Stimulated activated CD8-positive, alpha-beta memory T cell treated with anti-CD3 and anti-CD28 coated beads, Interleukin-15, amount 100 ng/mL, for 1 hour (primary cell): Measurements from ENCODE around the gene NRCAM.

ENCODE experiments used
- DNase-seq: peaks from one replicate; pipeline ENCODE4 v3.0.0-alpha.2; 2020; ENCODE audit warnings: low read depth

NRCAM gene

GRCh38 chr7:108459922-108460551 lies 3.8 kb upstream of the NRCAM start:
- no peak for DNase-seq

DNA sequence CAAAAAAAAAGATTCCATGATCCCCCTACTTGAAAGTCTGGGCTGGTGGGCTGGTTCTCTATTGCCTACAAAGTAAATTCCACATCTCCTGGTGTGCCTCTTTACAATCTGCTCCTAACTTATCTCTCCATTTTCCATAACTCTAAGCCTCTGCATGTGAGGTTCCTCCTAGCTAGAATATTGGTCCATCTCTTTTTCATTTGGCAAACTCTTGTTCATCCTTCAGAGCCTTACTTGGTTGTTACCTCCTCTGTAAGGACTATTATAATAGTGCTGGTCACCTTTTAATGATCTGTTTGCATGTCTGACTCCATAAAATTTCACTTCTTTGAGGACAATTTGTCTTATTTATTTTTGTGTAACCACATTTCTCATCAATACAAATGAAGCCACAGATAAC lies 1.6 kb upstream of the NRCAM start:
- no peak for DNase-seq

- DNase-seq = no peak
These were observed 757 bp upstream of the NRCAM start for GRCh38 chr7:108456845-108457540.

DNA sequence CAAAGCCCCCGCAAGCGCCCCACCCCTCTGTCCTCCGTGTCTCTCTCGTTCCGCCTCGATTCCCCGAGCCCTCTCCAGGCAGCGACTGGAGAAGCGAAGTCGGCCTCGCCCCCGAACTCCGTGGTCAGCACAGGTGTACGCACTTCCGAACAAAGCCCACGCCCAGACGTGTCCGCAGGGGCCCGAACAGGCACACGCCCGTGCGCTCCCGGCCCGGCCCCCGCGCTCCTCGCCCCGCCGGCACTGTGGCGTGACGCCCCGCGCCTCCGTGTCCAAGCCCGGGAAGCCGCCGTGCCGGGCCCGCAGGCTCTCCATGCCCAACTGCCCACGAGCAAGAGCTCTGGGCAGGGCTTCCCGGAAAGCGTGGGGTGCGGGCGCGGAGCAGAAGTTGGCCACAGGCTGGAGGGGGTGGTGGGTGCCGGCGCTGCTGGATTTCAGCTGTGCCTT lies 662 bp downstream of the NRCAM start:
- no peak for DNase-seq

GRCh38 chr7:108454674-108455550 lies 1.3 kb downstream of the NRCAM start:
- DNase-seq = no peak

- no peak for DNase-seq
These were observed 1.9 kb downstream of the NRCAM start for GRCh38 chr7:108454317-108454673.

DNA sequence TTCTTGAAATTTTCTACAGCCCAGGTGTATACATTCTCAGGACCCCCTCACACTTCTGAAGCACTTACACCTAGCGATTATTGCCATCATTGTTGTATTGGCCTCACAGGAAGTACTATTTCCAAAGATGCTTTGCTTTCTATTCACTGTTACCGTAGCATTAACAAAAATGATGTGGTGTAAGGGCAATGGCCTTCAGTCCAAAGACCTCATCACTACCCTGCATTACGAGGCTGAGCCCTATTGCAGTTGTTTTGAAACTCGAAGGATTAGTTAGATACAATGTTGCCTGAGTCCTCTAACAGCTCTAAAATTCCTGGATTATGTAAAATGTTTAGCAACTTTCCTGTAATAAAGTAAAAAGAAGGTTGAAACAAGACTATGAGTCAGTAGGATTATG lies 2.9 kb downstream of the NRCAM start:
- no peak for DNase-seq

DNA sequence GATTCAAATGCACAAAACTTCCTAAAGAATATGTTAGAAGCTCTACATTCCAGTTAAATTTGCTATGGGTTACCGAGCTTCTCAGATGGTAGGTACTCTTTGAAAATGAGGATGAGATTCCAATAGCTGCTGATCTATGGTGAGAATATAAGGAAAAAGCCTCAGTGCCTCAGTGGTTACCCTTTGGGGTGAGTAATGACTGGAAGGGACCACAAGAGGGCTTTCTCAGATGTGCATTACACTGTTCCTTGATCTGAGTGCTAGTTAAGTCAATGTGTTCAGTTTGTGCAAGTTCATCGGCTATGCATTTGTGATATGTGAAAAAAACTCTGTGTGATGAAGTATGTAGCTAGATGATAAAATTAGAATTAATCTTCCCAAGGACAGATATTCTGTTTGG lies 3.5 kb downstream of the NRCAM start:
- DNase-seq = no peak

GRCh38 chr7:108451296-108451848 lies 4.9 kb downstream of the NRCAM start:
- no peak for DNase-seq

DNA sequence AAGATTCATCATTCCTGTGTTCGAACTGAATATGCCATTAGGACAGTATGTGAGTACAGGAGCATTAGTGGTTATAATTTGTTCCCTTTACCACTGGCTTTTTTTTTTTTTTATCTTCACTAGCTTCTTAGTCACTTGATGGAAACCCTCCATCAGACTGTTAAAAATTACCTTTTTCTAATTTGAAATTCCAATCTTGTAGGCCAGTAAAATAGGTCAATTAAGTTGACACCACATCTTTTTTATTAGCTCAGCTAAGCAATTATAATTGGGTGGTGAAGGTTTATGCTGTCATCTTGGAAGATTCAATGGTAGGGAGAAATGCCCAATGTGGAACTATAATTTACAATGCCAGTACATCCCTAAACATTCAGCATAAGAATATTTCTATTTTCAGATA lies 6.1 kb downstream of the NRCAM start:
- no peak for DNase-seq

DNA sequence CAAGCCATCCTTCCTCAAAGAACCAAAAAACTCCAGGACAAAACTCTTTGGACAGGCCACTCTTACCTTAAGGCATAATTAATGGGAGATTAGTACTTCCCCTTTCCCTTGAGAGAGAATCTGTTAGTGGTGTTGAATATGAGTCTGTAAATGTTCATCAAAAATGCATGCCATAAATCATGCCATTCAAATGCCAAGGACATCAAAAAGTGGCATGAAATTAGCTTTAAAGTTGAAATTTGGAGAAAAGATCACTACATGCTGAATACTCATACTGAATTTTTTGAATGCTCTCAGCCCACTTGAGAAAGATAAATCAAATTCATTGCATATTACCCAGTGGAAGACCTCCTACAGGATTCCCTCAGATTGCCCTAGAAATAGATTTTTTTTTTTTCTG lies 6.7 kb downstream of the NRCAM start:
- DNase-seq = no peak

DNA sequence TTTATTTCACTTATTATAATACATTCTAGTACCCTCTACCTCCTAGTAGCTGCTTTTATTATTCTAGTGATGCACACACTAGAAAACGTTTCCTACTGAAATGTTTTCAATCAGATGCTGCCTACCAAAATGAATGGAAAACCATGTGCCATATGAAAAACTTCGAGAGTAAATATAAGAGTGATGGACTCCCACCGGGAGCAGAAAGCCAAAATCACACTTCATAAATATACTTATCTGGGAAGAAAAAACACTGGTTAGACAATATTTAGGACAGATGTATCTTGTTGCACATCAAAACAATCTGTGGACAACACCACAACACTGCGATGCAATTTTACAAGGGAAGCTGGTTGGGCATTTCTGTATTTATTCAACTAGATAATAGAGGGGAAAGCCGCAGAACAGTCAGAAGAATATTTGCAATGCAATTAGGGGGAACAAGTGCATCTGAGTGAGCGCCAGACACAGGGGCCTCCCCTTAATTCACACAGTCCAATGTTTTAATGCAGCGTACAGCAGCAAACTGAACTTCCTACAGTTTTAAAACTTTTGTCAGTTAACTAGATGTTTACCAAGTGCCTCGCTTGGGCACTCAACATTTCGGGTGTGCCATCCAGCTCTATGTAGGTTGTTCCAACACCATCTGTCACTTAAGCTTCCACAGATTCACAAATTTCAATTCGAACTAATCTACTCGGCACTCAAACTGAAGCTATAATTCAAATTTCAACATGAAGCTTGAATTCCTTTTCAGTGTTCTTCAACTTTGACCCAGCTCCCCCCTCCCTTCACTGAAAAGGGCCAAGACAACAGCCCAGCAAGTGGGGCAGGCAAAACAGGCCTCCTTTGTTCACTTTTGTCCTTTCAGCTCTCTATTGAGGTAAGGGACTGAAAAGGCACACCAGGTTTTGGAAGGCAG lies 7.4 kb downstream of the NRCAM start:
- no peak for DNase-seq

DNA sequence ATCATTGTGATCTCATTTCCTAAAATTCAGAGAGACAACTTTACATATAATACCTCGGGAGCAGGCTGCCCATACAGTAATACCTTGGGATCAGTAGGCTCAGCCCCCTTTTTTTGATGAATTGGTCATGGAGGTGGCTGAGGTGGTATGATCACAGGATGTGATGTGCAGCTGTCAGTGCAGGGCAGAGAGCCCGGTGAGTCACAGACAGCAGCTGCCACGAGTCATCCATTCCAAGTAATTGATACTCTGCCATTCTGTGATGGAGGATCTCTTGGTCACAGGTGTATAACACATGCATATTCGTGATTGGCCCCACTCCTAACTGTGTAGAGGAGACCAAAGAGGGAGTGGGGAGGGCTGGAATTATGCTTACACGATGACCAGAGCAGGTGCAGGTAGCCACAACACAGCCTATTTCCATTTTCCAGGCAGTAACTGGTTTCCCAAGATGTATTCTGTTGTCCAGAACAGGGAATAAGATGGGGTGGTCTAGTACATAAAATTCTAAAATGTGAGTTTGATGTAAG lies 14.1 kb downstream of the NRCAM start:
- DNase-seq = no peak

- no peak for DNase-seq
These were observed 14.8 kb downstream of the NRCAM start for GRCh38 chr7:108441392-108441955.

- no peak for DNase-seq
These were observed 15.6 kb downstream of the NRCAM start for GRCh38 chr7:108440613-108441012.

DNA sequence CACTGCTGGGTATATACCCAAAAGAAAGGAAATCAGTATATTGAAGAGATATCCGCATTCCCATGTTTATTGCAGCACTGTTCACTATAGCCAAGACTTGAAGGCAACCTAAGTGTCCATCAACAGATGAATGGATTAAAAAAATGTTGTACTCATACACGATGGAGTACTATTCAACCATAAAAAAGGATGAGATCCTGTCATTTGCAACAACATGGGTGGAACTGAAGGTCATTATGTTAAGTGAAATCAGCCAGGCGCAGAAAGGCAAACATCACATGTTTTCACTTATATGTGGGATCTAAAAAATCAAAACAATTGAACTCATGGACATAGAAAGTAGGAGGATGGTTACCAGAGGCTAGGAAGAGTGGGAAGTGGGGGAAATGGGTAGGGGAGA lies 19.3 kb downstream of the NRCAM start:
- no peak for DNase-seq

- no peak for DNase-seq
These were observed 22.2 kb downstream of the NRCAM start for GRCh38 chr7:108434010-108434409.

DNA sequence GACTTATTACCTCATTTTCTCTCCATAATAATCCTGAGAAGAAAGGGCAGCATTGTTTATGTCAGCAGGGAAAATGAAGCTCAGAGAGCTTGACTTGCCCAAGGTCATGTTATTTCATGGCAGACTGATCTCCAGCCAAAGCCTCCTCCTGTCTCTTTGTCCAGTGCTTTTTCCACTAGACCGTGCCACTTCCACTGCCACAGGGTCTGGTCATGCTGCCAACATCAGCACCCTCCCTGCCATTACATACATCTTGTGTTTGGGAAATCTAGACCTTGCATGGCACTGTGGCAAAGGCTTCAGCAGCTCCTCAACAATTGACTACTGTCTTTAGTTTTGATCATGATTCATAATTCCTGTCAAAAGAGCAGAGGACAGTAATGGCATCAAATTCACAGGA lies 25.1 kb downstream of the NRCAM start:
- DNase-seq = no peak

DNA sequence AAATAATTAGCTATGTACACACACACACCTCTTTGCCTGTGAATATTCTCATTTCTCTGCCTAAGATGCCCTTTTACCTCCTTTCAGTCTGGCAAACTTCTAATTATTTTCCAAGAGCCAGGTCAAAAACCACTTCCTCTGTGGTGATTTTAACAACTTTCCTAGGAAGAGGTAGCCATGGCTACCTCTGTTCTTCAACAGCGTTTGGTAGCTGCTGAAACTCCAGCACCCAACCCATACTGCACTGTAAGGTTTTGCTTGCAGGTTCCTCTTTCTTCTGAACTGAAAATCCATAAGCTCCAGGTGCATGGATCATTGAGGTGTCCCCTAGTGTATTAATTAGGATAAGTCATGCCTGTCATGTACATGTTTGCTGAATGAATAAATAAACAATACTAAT lies 25.6 kb downstream of the NRCAM start:
- no peak for DNase-seq

DNA sequence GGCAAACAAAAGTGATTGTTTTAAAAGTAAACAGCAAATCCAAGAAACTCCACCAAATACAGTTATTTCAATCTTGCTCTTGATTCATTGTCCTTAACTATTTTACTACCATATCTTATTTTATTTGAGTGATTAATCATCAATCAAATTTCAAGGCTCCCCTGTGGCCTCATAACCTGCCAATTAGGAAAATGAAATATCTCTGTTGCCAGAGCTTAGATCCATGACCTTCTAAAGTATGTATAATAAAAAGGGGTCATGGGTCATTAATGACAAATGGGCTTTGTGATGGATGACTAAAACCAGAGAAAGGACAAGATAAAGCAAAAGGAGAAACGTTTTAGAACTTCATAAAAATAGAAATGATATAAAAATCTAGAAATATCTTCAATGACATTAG lies 28.5 kb downstream of the NRCAM start:
- DNase-seq = no peak

- DNase-seq = no peak
These were observed 30.4 kb downstream of the NRCAM start for GRCh38 chr7:108425714-108426275.
